Measurements from ENCODE around the gene RLN3. TPM values are rescaled to one million over a fixed set of nuclear protein-coding genes. Genes with fewer than 3 reads are reported as not detected.

Gene RLN3
- total RNA-seq: not detected in 2 replicates

GRCh38 chr19:14027856-14028450 is at the start of gene RLN3:
Gene RLN3, plus strand, starts transcription at chr19:14028148. Its CDS starts 57 bp downstream, at chr19:14028205.

GRCh38 chr19:14006085-14006765 is 21.7 kb upstream of the RLN3 start, which contains the start of gene RFX1:
Gene RFX1, minus strand, starts transcription at chr19:14006320. Its CDS starts 12,477 bp downstream, at chr19:13993843.

GRCh38 chr19:14031719-14032480 is 4.0 kb downstream of the RLN3 start, which contains the start of gene IL27RA:
Gene IL27RA, plus strand, starts transcription at chr19:14031762. Its CDS starts 111 bp downstream, at chr19:14031873.

GRCh38 chr19:14061751-14062557 is 34.0 kb downstream of the RLN3 start, which contains the start of gene PALM3:
Gene PALM3, minus strand, starts transcription at chr19:14062076. Its CDS starts 96 bp downstream, at chr19:14061980.

GRCh38 chr19:14072535-14073260 is 44.8 kb downstream of the RLN3 start, which contains the start of gene MISP3:
Gene MISP3, plus strand, starts transcription at chr19:14072786. Its CDS starts 524 bp downstream, at chr19:14073310.

Other genes starting within 250 kb of the RLN3 start
- gene ZSWIM4, start 232.7 kb upstream of the RLN3 start, total RNA-seq: 6.9 and 9.0 TPM in 2 replicates
- gene NANOS3, start 151.0 kb upstream of the RLN3 start, total RNA-seq: not detected in 2 replicates
- 0.13 and 0.79 TPM in 2 replicates for gene BRME1, start 122.0 kb upstream of the RLN3 start, total RNA-seq
- gene CC2D1A, start 121.9 kb upstream of the RLN3 start, total RNA-seq: 19.9 and 26.3 TPM in 2 replicates
- gene PODNL1, start 89.7 kb upstream of the RLN3 start, total RNA-seq: 1.1 TPM in 1 of 2 replicates, not detected in the other
- gene DCAF15, start 75.6 kb upstream of the RLN3 start, total RNA-seq: 25.1 and 33.5 TPM in 2 replicates
- 3.7 and 4.6 TPM in 2 replicates for gene RFX1, start 21.8 kb upstream of the RLN3 start, total RNA-seq
- gene IL27RA, start 3.6 kb downstream of the RLN3 start, total RNA-seq: 5.5 and 7.1 TPM in 2 replicates
- not detected in 2 replicates for gene PALM3, start 33.9 kb downstream of the RLN3 start, total RNA-seq
- gene MISP3, start 44.6 kb downstream of the RLN3 start, total RNA-seq: 0.05 and 1.00 TPM in 2 replicates
- gene C19orf67, start 57.6 kb downstream of the RLN3 start, total RNA-seq: not detected in 2 replicates
- 24.5 and 30.3 TPM in 2 replicates for gene SAMD1, start 62.6 kb downstream of the RLN3 start, total RNA-seq
- 79.1 and 83.7 TPM in 2 replicates for gene PRKACA, start 89.6 kb downstream of the RLN3 start, total RNA-seq
- 43.5 and 48.6 TPM in 2 replicates for gene ASF1B, start 108.4 kb downstream of the RLN3 start, total RNA-seq
- 0.73 and 3.2 TPM in 2 replicates for gene ADGRL1, start 178.0 kb downstream of the RLN3 start, total RNA-seq

Data from mammary microvascular endothelial cell (primary cell).